HL-60 (cell line): ENCODE data around the gene WDR7.

ENCODE experiments used
- DNase-seq, 2 experiments: peaks; one replicate each; pipeline ENCODE4 v3.0.0-alpha.2; 2010 to 2020; ENCODE audit warnings: low read depth in 1 of 2, low spot score in 1 of 2
- H3K27ac ChIP-seq: fragments of 250-450 bp; sonication (Bioruptor Pico); replicated peaks from 2 replicates; pipeline ENCODE4 v1.5.1; 2020; ENCODE audit warnings: mild to moderate bottlenecking, moderate library complexity
- H3K27me3 ChIP-seq: fragments of 250-450 bp; sonication (Bioruptor Pico); 2 replicates; pipeline ENCODE4 v1.5.1; 2021; ENCODE audit warnings: mild to moderate bottlenecking, moderate library complexity; ENCODE audit not compliant: insufficient read depth, poor library complexity, severe bottlenecking
- H3K4me3 ChIP-seq: replicated peaks from 2 replicates; pipeline ENCODE4 v1.5.1; 2011; ENCODE audit warnings: mild to moderate bottlenecking, control low read depth, low read length; ENCODE audit not compliant: insufficient read depth
- CTCF ChIP-seq: IDR thresholded peaks from one replicate; pipeline ENCODE4 v1.5.1; 2011; ENCODE audit warnings: low read length, control low read depth, inconsistent platforms; ENCODE audit not compliant: insufficient read depth
- GABPA ChIP-seq: IDR thresholded peaks from 2 replicates; pipeline ENCODE4 v1.6.1; 2012; ENCODE audit warnings: low read depth
- POLR2AphosphoS5 ChIP-seq: IDR thresholded peaks from 2 replicates; pipeline ENCODE4 v1.6.1; 2012; ENCODE audit warnings: low read depth
- REST ChIP-seq: IDR thresholded peaks from 2 replicates; pipeline ENCODE4 v1.6.1; 2012; ENCODE audit warnings: low read depth; ENCODE audit not compliant: insufficient replicate concordance
- SPI1 ChIP-seq: IDR thresholded peaks from 2 replicates; pipeline ENCODE4 v1.6.1; 2012; ENCODE audit warnings: low read depth, mild to moderate bottlenecking, borderline replicate concordance

WDR7 gene

GRCh38 chr18:56804395-56804794, 153.2 kb downstream of the WDR7 start:
- Histone ChIP-seq H3K4me3 (no peak overlapping the region), H3K27ac (no peak overlapping the region), H3K27me3 (no peaks in the 10 kb centered on the region)
- DNase-seq, result no peak
- TF ChIP-seq GABPA, result no peak
- TF ChIP-seq REST, result no peak
- TF ChIP-seq SPI1, result no peak
- no peak for TF ChIP-seq POLR2AphosphoS5
- TF ChIP-seq CTCF, result no peak

DNA sequence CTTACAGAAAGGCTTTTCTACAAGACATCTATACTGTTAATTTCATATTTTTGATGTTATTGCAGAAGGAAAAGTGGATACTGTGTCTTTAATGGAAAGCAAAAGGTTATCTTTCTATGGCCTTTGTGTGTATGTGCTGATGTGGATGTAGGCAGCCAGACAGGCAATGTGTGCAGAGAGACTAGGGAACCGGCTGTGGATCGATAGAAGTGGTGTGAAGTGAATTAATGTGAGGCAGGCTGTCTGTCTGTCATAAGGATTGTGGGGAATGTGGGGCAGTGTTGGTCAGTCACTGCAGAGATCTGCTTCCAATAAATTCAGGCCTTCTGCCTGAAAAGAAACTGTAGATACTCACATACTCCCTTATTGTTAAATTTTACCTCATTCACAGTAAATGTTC, 156.7 kb downstream of the WDR7 start:
- Histone ChIP-seq H3K27ac (no peak overlapping the region), H3K4me3 (no peak overlapping the region), H3K27me3 (no peaks in the 10 kb centered on the region)
- no peak for DNase-seq
- TF ChIP-seq CTCF (no peak), POLR2AphosphoS5 (no peak), SPI1 (no peak), REST (no peak), GABPA (no peak)

DNA sequence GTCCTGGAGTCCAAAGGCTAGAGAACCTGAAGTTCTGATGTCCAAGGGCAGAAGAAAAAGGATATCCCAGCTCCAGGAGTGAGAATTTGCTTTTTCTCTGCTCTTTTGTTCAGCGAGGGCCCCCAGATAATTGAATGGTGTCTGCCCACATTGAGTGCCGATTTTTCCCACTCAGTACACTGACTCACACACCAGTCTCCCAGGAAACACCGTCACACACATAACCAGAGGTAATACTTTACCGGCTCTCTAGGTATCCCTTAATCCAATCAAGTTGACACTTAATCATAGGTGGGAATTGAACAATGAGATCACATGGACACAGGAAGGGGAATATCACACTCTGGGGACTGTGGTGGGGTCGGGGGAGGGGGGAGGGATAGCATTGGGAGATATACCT, 161.5 kb downstream of the WDR7 start:
- no peak overlapping the region for H3K4me3 ChIP-seq

More for the DNA sequence above, 161.5 kb downstream of the WDR7 start:
- Histone ChIP-seq H3K27ac (no peak overlapping the region), H3K27me3 (no peaks in the 10 kb centered on the region)
- TF ChIP-seq REST (no peak), SPI1 (no peak), GABPA (no peak), POLR2AphosphoS5 (no peak), CTCF (no peak)
- no peak for DNase-seq
